Gastrocnemius medialis (tissue), 4 donors: ENCODE measurements around the gene MAP7D2.

Source experiments
- POLR2A ChIP-seq, 2 donors: fragments of 450-650 bp; IDR thresholded peaks; one replicate each; pipeline ENCODE4 v1.6.1; 2017; ENCODE audit warnings: antibody characterized with exemption in 2 of 2, mild to moderate bottlenecking in 2 of 2, moderate library complexity in 2 of 2
- TF ChIP-seq, protein P1 (sequence below), 5 experiments: fragments of 450-650 bp in 3 of 5; fragments of 200-600 bp in 2 of 5; sonication (generic) in 2 of 5; IDR thresholded peaks in 4 of 5; conservative IDR thresholded peaks in 1 of 5; 1 replicate in 4 of 5; 2 replicates in 1 of 5; pipeline ENCODE4 v1.5.1; 2016 to 2019; ENCODE audit warnings: antibody characterized with exemption in 5 of 5, mild to moderate bottlenecking in 3 of 5, moderate library complexity in 3 of 5

DNA sequence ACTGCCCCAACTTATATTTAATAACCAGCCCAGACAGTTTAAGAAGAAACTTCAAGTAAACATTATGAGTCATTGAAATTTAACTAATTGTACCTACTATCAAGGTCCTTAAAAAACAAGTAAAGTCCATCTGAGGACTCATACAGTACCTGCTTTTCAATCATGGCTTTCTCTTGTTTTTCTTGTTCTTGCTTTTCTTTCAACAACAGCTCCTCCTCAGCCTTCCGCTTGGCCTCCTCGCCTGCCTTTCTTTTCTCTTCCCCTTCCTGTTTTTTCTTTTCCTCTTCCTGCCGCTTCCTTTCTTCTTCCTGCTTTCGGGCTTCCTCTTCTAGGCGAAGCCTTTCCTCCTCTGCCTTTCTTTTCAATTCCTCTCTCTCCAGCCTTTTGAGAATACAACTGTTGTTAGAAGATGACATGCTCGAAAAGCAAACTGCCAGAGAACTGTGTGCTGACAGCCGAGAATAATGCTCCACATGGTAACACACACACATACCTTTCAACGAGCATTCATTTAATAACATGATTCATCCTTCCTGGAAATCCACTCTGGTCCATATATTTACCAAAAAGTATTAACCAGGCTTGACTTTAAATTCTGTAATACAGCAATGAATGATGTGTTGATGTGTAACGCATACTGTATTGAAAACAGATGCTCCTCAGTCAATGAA, 100.6 kb downstream of the MAP7D2 start:
- TF ChIP-seq, protein P1, sequence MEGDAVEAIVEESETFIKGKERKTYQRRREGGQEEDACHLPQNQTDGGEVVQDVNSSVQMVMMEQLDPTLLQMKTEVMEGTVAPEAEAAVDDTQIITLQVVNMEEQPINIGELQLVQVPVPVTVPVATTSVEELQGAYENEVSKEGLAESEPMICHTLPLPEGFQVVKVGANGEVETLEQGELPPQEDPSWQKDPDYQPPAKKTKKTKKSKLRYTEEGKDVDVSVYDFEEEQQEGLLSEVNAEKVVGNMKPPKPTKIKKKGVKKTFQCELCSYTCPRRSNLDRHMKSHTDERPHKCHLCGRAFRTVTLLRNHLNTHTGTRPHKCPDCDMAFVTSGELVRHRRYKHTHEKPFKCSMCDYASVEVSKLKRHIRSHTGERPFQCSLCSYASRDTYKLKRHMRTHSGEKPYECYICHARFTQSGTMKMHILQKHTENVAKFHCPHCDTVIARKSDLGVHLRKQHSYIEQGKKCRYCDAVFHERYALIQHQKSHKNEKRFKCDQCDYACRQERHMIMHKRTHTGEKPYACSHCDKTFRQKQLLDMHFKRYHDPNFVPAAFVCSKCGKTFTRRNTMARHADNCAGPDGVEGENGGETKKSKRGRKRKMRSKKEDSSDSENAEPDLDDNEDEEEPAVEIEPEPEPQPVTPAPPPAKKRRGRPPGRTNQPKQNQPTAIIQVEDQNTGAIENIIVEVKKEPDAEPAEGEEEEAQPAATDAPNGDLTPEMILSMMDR (IDR thresholded peaks at IDR 0.05 in 4 of 5, conservative IDR thresholded peaks at IDR 0.05 in 1 of 5): no peak
- no peak for TF ChIP-seq POLR2A (IDR thresholded peaks at IDR 0.05)
